ENCODE data around the gene CHRD. TPM values are rescaled to one million over a fixed set of nuclear protein-coding genes. Genes with fewer than 3 reads are reported as not detected.

CHRD gene
- total and polyA plus RNA-seq, 9 of the 15 experiments (the other 6 are each of a cell fraction or from before 2014, with no cell fraction given): 0.11 to 1.3 (median 0.59) TPM; not detected in 3

DNA sequence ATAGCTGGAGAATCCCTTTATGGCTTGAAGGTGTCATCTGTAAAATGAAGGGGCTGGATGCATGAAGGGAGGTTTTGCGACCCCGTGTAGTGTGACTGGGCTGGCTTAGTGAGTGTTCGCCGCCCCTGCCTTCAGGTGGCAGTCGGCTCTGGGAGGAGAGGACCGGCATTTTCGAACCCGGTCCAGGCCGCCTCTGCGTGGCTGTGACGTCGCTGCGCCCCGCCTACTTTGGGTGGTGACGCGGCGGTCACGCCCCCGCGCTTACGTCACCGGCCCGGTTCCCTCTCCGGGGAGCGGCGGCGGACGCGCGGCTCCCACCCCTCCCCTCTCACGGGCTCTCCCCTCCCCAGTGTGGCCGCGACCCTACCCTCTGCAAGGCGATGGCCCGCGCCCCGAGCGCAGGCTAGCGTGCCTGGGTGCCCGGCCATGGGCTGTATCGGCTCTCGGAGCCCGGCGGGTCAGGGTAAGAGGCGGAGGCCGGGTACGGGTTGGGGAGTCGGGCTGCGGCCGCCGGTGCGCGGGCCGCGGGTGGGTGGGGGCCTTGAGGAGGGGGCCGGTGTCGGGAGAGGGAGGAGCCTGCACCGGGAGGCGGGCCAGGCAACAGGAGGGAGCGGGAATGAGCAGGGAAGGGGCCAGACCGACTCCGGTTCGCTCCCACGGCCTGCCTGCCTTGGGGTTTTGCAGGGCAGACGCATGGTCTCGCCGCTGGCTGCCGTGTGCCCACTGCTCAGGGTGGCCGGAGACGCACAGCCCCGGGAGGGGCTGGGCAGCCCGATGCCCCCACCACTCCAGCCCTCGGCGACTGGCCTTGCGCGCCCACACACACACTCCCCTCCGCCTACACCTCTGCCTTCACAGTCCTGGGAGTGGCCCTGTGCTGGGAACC lies 44.0 kb upstream of the CHRD start (continued):
- TF ChIP-seq PHB2 (IDR thresholded peaks at IDR 0.05; ENCODE audit: low read depth): no peak
- no peak for TF ChIP-seq ZNF764 (CRISPR knock-in tag; IDR thresholded peaks at IDR 0.05; ENCODE audit: low read depth)
- no peak for TF ChIP-seq RCOR1 (IDR thresholded peaks at IDR 0.05; ENCODE audit: borderline replicate concordance in 1 of 2, low read depth in 2 of 2, low read length in 2 of 2)
- TF ChIP-seq, protein P1, sequence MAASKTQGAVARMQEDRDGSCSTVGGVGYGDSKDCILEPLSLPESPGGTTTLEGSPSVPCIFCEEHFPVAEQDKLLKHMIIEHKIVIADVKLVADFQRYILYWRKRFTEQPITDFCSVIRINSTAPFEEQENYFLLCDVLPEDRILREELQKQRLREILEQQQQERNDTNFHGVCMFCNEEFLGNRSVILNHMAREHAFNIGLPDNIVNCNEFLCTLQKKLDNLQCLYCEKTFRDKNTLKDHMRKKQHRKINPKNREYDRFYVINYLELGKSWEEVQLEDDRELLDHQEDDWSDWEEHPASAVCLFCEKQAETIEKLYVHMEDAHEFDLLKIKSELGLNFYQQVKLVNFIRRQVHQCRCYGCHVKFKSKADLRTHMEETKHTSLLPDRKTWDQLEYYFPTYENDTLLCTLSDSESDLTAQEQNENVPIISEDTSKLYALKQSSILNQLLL (CRISPR knock-in tag; IDR thresholded peaks at IDR 0.05; ENCODE audit: borderline replicate concordance): no peak
- peak; percentile 98 for TF ChIP-seq CREB1 (IDR thresholded peaks at IDR 0.05)
- TF ChIP-seq CREB1 (CRISPR knock-in tag; IDR thresholded peaks at IDR 0.05): peak; percentile 98
- no peak for TF ChIP-seq ZNF124 (CRISPR knock-in tag; IDR thresholded peaks at IDR 0.05)
- no peak for TF ChIP-seq ATF4 (CRISPR knock-in tag; IDR thresholded peaks at IDR 0.05)
- TF ChIP-seq IFI16 (CRISPR knock-in tag; IDR thresholded peaks at IDR 0.05): no peak
- no peak for TF ChIP-seq ZNF707 (CRISPR knock-in tag; conservative IDR thresholded peaks at IDR 0.05)
- no peak for TF ChIP-seq NFATC3 (IDR thresholded peaks at IDR 0.05)
- no peak for TF ChIP-seq HES1 (IDR thresholded peaks at IDR 0.05; ENCODE audit: low read depth)
- TF ChIP-seq MTA1 (IDR thresholded peaks at IDR 0.05; ENCODE audit: borderline replicate concordance): no peak
- no peak for TF ChIP-seq TRIM24 (IDR thresholded peaks at IDR 0.05)
- no peak for TF ChIP-seq ZNF239 (CRISPR knock-in tag; IDR thresholded peaks at IDR 0.05)
- TF ChIP-seq GABPA (tag; conservative IDR thresholded peaks at IDR 0.05; ENCODE audit: low read depth): no peak
- no peak for TF ChIP-seq BRD9 (IDR thresholded peaks at IDR 0.05; ENCODE audit: low read depth, partially characterized antibody)
- TF ChIP-seq ZBTB8A (IDR thresholded peaks at IDR 0.05; ENCODE audit: partially characterized antibody): no peak
- peak; percentile 79 for TF ChIP-seq FUS (optimal IDR thresholded peaks at IDR 0.05; ENCODE audit: low read depth, low read length)
- no peak for TF ChIP-seq ZFP30 (CRISPR knock-in tag; IDR thresholded peaks at IDR 0.05; ENCODE audit: borderline replicate concordance)
- TF ChIP-seq, protein P2, sequence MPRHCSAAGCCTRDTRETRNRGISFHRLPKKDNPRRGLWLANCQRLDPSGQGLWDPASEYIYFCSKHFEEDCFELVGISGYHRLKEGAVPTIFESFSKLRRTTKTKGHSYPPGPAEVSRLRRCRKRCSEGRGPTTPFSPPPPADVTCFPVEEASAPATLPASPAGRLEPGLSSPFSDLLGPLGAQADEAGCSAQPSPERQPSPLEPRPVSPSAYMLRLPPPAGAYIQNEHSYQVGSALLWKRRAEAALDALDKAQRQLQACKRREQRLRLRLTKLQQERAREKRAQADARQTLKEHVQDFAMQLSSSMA (CRISPR knock-in tag; IDR thresholded peaks at IDR 0.05): no peak
- no peak for TF ChIP-seq ZNF785 (CRISPR knock-in tag; IDR thresholded peaks at IDR 0.05)
- TF ChIP-seq PRMT5 (CRISPR knock-in tag; IDR thresholded peaks at IDR 0.05): no peak
- TF ChIP-seq CREM (IDR thresholded peaks at IDR 0.05; ENCODE audit: low read depth): peak; percentile 99
- TF ChIP-seq HDAC6 (IDR thresholded peaks at IDR 0.05; ENCODE audit: low read depth, low read length): no peak
- TF ChIP-seq, protein P3, sequence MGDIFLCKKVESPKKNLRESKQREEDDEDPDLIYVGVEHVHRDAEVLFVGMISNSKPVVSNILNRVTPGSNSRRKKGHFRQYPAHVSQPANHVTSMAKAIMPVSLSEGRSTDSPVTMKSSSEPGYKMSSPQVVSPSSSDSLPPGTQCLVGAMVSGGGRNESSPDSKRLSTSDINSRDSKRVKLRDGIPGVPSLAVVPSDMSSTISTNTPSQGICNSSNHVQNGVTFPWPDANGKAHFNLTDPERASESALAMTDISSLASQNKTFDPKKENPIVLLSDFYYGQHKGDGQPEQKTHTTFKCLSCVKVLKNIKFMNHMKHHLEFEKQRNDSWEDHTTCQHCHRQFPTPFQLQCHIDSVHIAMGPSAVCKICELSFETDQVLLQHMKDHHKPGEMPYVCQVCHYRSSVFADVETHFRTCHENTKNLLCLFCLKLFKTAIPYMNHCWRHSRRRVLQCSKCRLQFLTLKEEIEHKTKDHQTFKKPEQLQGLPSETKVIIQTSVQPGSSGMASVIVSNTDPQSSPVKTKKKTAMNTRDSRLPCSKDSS (IDR thresholded peaks at IDR 0.05; ENCODE audit: low read depth, partially characterized antibody): no peak

All from K562 (cell line).